T47D (cell line): ENCODE data around the gene TBCEL.
"Not testable (repeated sequence)": the region's sequence is repeated elsewhere in the genome, so short reads cannot be mapped to it uniquely, and the experiment has no call there.

ENCODE experiments used
- DNase-seq, 2 experiments: peaks; one replicate each; pipeline versions ENCODE4 v3.0.0 to v3.0.0-alpha.2; 2011 to 2012; ENCODE audit warnings: low read depth in 1 of 2, low spot score in 1 of 2
- JUND ChIP-seq: IDR thresholded peaks from 2 replicates; pipeline ENCODE4 v1.6.1; 2012; ENCODE audit warnings: low read depth
- in situ Hi-C: cut with HindIII; loops from 2 replicates; pipeline ENCODE4 v1.10.0; 2016; ENCODE audit warnings: low sequenced_read_pairs, low pct_unique_long_range_greater_than_20kb

Gene TBCEL

DNA sequence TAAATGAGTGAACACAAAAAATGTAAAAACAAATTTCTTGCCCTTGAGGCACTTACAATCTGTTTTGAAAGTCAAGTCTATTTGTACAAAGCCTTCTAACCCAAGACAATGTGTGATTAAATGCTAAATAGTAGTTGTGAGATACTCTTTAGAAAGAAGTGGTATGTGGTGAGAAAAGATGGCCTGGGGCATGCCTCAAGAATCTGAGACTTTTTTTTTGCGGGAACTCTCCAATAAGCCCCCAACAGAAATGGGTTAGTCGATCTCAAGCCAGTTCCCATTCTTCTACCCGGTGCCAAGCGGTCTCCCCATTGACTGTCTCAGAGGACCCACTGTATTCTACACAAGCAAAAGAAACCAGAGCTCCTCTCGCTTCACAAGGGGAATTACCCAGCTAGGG, 26.9 kb upstream of the TBCEL start:
- in situ Hi-C loops = no loop called here
- no peak for TF ChIP-seq JUND
- DNase-seq = no peak

- no peak for TF ChIP-seq JUND
- in situ Hi-C loops = no loop called here
- no peak for DNase-seq
Observed at GRCh38 chr11:120998581-120998980, 25.3 kb upstream of the TBCEL start.

GRCh38 chr11:121004206-121004840, 19.6 kb upstream of the TBCEL start:
- in situ Hi-C loops = no loop called here
- DNase-seq = no peak
- TF ChIP-seq JUND = no peak

GRCh38 chr11:121006922-121007321, 17.0 kb upstream of the TBCEL start:
- no peak for DNase-seq
- in situ Hi-C loops = no loop called here
- no peak for TF ChIP-seq JUND

DNA sequence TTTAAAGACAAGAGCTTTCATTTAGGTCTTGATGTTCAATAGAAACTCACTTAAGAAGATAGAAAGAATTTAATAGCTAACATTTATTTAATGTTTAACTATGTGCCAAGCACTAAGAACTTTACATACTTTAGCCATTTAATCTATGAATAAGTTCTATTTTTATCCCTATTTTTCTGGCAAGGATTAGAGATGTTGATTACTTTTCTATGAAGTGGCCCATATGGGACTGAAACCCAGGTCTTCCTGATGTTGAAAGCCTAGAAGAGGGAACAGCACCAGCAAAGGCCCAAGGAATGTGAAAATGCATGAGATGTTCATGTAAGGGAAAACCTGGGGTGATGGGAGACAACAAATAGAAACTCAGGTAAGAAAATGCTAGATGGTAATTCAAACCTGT, 15.4 kb upstream of the TBCEL start:
- in situ Hi-C loops = no loop called here
- no peak for DNase-seq
- no peak for TF ChIP-seq JUND

- no peak for DNase-seq
- no peak for TF ChIP-seq JUND
- in situ Hi-C loops = no loop called here
Observed at GRCh38 chr11:121012091-121012490, 11.8 kb upstream of the TBCEL start.

- DNase-seq = no peak
- no peak for TF ChIP-seq JUND
- in situ Hi-C loops = no loop called here
Observed at GRCh38 chr11:121018746-121019145, 5.2 kb upstream of the TBCEL start.

GRCh38 chr11:121021718-121022117, 2.2 kb upstream of the TBCEL start:
- in situ Hi-C loops, DNase-seq: not testable (repeated sequence)

GRCh38 chr11:121024989-121025388, 1.1 kb downstream of the TBCEL start:
- in situ Hi-C loops = no loop called here
- TF ChIP-seq JUND = no peak
- peak; percentile 23 to 53 for DNase-seq

DNA sequence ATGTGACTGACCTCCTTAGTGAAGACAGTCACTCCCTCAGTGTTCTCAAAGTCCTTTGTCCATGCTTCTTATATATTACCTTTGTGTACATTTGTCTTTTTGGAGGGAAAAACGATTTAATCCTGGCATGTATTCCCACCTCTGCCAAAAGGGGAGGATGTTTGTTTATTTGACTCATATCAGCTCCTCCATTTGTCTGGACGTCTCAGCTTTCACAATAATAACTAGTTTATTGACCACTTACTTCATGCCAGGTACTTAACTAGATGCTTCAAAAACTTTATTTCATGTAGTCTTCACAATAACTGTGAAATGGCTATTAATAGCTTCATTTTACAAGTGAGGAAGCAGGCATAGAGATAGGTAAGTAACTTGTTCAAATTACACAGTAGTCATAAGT, 5.3 kb downstream of the TBCEL start:
- DNase-seq = no peak
- in situ Hi-C loops = no loop called here
- no peak for TF ChIP-seq JUND

DNA sequence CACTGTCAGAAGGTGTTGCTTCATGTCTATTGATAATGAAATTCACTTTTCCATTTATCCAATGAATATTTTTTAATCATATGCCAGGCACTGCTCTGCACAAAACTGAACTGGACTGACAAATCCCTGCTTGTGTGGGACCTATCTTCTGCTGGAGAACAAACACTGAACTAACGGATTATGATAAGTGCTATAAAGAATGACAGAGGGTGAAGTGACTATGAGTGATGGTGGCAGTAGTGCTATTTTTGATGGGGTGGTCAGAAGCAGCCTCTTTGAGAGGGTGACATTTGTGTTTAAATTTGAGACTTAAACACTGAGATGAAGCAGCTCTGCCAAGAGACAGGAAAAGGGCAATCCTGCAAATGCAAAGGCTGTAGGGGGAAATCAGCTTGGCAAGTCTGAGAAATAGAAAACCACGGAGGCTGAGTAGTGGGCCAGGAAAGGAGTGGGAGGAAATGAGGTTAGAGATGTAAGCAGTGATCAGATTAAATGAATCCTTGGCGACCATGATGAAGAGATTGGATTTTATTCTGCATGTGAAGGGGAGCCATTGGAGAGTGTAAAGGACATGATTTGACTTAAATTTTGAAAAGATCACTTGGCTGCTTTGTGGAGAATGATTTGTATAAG, 6.0 kb downstream of the TBCEL start:
- DNase-seq = no peak
- in situ Hi-C loops = no loop called here
- TF ChIP-seq JUND = no peak

DNA sequence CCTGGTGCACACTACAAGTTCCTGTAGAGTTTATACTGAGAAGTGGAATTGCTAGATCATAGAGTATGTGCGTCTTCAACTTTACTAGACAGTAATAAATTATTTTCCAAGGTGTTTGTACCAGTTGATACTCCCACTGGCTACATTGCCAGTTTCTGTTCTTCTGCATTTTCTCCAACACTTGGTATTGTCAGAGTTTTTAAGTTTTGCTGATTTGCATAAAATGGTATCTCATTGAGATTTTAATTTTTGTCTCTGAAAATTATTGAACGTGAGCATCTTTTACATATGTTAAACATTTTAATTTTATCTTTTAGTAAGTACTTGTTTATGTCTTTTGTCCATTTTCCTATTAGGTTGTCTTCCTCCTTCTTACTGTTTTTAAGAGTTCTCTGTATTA, 7.3 kb downstream of the TBCEL start:
- no peak for TF ChIP-seq JUND
- DNase-seq = no peak
- in situ Hi-C loops = no loop called here

- in situ Hi-C loops, DNase-seq: not testable (repeated sequence)
Observed at GRCh38 chr11:121031648-121032047, 7.7 kb downstream of the TBCEL start.

- TF ChIP-seq JUND = no peak
- in situ Hi-C loops = no loop called here
- DNase-seq = peak in 1 of 2 experiments; percentile 42
Observed at GRCh38 chr11:121032546-121032945, 8.6 kb downstream of the TBCEL start.
